SW 1271 (cell line): ENCODE measurements around the gene SNX27.
A peak's percentile ranks its signal among the peaks of the same experiment; 100 is the strongest.
"Not testable (repeated sequence)": the region's sequence is repeated elsewhere in the genome, so short reads cannot be mapped to it uniquely, and the experiment has no call there.

Experiments
- DNase-seq, 2 experiments: peaks; one replicate each; lab custom pipeline; 2025; lab: John Stamatoyannopoulos, UW

The SNX27 gene

GRCh38 chr1:151604291-151604690, 7.6 kb upstream of the SNX27 start:
- no peak for DNase-seq

DNA sequence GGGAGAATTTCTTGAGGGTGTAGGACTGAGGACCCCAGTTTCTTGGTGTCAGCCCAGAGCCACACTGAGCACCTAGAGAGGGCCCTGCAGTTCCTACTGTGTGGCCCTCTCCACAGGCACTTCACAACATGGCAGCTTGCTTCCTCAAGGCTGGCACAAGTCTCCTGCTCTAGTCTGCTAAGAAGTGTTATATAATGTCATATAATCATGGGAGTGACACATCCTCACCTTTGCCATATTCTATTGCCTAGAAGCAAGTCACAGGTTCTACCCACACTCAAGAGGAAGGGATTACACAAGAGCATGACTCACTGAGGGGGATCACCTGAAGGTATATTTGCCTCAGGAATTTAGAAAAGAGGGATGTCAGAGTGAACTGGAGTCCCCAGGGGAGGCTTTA, 5.5 kb upstream of the SNX27 start:
- no peak for DNase-seq

DNA sequence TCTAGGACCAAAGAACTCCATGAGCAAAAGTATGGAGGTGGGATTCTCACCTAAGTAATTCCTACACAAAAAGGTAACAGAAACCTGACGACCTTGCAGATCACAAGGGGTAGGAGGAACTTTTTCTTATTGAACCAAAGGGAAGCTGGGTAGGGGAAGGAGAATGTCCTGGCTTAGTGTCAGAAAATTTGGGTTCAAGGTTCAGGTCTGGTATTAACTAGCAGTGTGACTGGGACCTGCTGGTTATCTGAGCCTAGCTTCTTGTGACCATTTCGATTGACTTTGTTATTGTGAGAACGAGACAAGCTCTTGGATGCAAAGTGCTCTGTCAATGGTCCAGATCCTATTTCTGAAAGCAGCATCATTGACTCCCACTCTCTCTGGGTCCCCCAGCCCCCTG, 5.0 kb upstream of the SNX27 start:
- DNase-seq: no peak

- DNase-seq: no peak
Observed at GRCh38 chr1:151610142-151610541, 1.7 kb upstream of the SNX27 start.

DNA sequence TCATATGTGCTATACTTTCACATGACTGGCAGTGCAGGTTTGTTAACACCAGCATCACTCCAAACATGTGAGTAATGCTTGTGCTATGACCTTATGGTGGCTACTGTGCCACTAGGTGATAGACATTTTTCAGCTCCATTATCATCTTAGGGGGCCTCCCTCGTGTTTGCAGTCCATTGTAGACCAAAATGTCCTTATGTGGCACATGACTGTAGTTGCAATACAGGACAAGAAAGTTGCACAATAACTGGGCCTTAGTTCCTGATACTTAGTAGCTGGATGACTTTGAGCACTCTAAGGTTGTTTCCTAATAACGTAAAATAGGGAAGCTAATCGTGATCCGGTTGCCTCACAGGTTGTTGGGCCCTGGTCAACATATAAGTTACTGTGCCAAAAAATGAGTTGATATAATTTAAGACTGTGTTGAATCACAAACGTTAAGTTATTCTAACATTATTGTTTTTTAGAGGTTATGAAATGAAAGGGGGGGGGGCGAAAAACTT, 511 bp upstream of the SNX27 start:
- DNase-seq: peak in 1 of 2 experiments; percentile 6

DNA sequence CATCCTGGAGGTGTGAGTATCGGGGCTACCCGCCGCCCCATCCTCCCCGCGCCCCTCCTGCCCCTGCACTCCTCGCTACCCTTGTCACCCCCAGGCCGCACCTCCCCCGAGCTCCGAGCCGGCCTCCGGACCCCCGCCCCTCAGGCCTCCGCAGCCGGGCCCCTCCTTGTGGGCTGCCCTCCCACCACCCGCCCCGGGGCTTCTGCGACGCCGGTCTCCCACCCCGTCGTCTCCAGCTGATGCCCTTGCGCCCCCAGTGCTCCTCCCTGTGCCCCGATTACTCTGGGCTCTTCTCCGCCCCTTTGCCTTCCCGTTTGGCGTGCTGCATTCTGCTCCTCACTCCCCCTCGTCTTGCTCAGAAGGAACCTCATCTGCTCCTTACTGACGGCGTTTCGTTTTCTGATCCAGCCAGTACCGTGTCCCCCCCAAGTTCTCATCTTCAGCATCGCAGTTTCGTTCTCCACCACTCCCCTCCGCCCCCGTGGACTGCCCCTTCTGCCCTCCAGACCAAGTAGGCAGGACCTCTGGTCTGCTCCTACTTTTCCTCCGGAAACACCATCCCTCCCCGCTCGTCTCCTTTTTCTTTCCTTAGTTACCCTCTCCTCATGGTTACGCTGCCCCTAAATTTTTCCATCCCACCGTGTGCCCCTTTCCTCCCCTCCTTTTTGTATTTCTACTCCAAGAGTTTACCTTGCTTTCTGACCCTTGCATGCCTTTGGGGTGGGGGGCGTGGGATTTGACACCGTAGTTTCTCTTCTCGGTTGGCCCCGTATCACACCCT, 841 bp downstream of the SNX27 start:
- peak in 1 of 2 experiments; percentile 10 for DNase-seq

GRCh38 chr1:151613282-151613780, 1.5 kb downstream of the SNX27 start:
- DNase-seq: no peak

DNA sequence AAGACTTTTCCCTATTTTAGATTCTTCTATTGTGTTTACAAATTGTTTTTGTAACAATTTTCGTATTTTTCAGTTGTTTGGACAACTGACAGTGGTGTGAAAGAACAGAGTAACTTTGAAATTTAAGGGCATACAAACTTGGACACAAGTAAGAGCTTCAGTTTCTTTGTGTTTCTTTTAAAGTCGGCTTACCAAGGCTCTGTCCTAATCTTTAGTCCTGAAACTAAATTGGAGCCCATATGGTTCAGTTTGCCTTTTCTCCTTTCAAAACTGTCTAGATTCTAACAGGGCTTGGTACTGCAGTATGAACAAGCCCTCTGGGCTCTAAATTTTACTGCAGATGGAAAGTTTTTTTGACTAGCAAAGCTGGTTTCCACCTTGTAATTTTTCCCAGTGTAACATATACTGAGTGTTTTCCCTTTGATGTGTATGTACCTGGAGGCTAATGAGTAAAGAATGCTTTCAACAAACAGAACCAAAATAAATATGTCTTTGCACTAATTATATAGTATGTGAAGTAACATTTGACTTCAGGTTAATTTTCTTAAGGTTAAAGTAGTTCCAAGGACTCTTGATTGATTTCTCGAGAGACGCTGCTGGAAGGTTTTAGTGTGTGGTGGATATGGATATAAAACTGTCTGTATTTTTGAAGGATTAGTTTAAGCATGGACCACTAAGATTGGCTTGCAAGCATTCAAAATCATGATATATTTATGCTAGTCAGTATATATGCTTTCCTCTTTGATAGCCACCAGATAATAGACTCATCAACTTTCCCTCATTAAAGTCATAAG, 4.1 kb downstream of the SNX27 start:
- no peak for DNase-seq

DNA sequence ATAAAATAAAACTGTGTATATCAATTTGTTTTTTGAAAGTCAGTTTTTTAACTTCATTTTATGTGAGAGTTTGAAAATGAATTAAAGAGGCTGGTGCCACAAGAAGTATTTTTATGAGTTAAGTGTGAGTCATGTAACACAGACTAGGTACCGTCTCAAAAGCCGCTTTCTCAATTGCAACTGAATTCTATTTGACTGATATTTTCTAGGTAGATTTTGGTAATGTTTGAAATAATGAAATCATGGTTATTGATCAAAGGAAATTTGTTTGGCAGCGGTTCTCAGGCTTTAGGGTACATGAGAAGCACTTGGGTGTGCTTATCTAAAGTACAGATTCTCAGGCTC, 4.6 kb downstream of the SNX27 start:
- no peak for DNase-seq

GRCh38 chr1:151618003-151618402, 6.2 kb downstream of the SNX27 start:
- no peak for DNase-seq

- DNase-seq: no peak
Observed at GRCh38 chr1:151618470-151618869, 6.6 kb downstream of the SNX27 start.

DNA sequence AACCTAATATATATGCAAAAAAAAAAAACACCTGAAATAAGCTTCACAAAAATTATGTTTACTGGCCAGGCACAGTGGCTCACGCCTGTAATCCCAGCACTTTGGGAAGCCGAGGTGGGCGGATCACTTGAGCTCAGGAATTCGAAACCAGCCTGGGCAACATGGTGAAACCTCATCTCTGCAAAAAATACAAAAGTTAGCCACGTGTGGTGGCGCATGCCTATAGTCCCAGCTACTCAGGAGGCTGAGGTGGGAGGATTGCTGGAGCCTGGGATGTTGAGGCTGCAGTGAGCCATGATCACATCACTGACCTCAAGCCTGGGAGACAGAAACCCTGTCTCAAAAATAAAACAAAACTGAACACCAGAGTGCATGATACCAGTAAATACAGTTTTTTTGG, 7.1 kb downstream of the SNX27 start:
- not testable (repeated sequence) for DNase-seq

- DNase-seq: no peak
Observed at GRCh38 chr1:151619489-151620093, 7.7 kb downstream of the SNX27 start.

DNA sequence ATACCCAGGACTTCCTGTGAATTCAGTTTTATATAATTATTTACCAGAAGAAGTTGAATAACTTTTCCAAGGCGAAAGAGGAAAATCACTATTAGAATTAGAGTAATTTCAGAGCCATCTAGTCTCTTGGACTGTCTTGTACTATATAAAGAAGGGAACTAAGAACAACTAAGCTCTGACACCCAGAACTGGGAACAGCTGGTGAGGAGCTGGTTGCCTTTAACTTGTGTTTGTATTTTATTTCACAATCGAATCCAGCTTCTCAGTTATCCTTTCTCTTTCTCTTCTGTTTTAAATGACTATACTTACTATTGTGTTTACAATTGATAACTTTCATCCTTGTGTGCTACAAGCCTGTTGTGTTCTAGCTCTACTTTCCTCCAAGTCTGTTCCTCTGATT, 8.4 kb downstream of the SNX27 start:
- DNase-seq: no peak

GRCh38 chr1:151621351-151621750, 9.5 kb downstream of the SNX27 start:
- no peak for DNase-seq

DNA sequence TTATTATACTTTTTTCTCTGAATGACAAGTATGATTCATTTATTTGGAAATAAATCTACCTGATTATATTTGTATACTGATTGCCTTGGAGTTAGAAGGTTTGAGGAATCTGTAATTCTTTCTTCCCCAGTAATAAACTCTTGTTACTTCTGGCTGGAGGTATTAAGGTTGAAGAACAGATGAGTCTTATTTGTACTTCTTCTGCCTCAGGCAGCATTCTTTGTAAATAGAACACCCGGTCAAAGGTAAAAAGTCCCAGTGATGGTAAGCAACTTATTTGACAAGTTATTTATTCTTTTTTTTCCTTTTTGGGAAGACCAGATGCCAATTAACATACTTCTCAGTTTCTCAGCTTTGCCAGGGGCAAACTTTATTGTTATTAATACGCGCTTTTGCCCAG, 12.9 kb downstream of the SNX27 start:
- no peak for DNase-seq

- no peak for DNase-seq
Observed at GRCh38 chr1:151626740-151627334, 15.0 kb downstream of the SNX27 start.

DNA sequence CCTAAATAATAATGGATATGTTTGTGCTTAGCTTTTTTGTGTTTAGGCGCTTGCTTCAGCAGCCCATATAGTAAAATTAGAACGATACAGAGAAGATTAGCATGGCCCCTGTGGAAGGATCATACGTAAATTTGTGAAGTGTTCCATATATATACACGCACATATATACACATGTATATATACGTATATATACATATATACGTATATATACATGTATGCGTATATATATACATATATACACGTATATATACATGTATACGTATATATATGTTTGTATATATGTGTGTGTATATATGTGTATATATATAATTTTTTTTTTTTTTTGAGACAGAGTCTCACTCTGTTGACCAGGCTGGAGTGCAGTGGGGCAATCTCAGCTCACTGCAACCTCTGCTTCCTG, 17.4 kb downstream of the SNX27 start:
- no peak for DNase-seq

DNA sequence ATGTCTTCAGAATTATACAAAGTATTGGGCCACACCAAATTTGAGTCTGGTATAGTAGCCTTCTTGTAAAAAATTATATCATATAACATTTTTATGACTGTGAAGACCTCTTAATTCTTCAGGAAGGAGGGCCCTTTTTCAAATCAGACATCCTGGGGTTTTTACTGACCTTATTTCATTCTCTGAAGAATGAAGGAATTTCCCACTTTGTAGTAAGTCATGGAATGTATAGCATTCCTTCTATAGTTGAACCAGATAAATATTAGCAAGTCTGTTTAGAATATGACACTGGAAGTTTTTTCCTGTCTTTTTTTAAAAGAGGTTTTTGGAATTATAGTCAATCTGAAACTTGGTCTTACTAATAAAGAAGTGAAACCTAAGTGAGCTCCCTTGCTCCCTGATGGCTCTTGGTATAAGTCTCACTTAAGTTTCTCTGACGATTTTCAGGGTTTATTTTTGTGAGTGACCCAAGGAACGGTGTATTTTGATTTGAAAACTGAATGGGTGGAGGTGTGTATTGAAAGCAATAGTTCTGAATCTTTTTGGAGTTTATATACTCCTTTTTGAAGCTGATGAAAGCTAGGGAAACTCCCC, 23.7 kb downstream of the SNX27 start:
- DNase-seq: no peak

GRCh38 chr1:151638074-151638775, 26.4 kb downstream of the SNX27 start:
- no peak for DNase-seq

GRCh38 chr1:151638812-151639211, 27.0 kb downstream of the SNX27 start:
- DNase-seq: no peak
